GM15510 (cell line): ENCODE measurements around the gene GAB1.

Experiments used
- POLR2A ChIP-seq: IDR thresholded peaks from 3 replicates; pipeline ENCODE4 v1.6.1; 2011; ENCODE audit warnings: borderline replicate concordance; ENCODE audit not compliant: insufficient read length; ENCODE audit errors: extremely low read depth

Gene GAB1

GRCh38 chr4:143351149-143351691 is 14.5 kb downstream of the GAB1 start:
- TF ChIP-seq POLR2A, result no peak

- no peak for TF ChIP-seq POLR2A
Measured at GRCh38 chr4:143351774-143352451, 15.2 kb downstream of the GAB1 start.

- no peak for TF ChIP-seq POLR2A
Measured at GRCh38 chr4:143352720-143353119, 16.0 kb downstream of the GAB1 start.

- TF ChIP-seq POLR2A, result no peak
Measured at GRCh38 chr4:143353797-143354196, 17.1 kb downstream of the GAB1 start.

- TF ChIP-seq POLR2A, result no peak
Measured at GRCh38 chr4:143354990-143355389, 18.3 kb downstream of the GAB1 start.

GRCh38 chr4:143355540-143356217 is 19.0 kb downstream of the GAB1 start:
- TF ChIP-seq POLR2A, result no peak

GRCh38 chr4:143356493-143356892 is 19.8 kb downstream of the GAB1 start:
- no peak for TF ChIP-seq POLR2A

- TF ChIP-seq POLR2A, result no peak
Measured at GRCh38 chr4:143357161-143357845, 20.6 kb downstream of the GAB1 start.

- TF ChIP-seq POLR2A, result no peak
Measured at GRCh38 chr4:143358419-143358818, 21.7 kb downstream of the GAB1 start.

- TF ChIP-seq POLR2A, result no peak
Measured at GRCh38 chr4:143358923-143359643, 22.4 kb downstream of the GAB1 start.

- no peak for TF ChIP-seq POLR2A
Measured at GRCh38 chr4:143359644-143360193, 23.0 kb downstream of the GAB1 start.

GRCh38 chr4:143360838-143361625 is 24.4 kb downstream of the GAB1 start:
- TF ChIP-seq POLR2A, result no peak

- no peak for TF ChIP-seq POLR2A
Measured at GRCh38 chr4:143362349-143363046, 25.8 kb downstream of the GAB1 start.
